Mucosa of gallbladder (tissue), 1 donor: ENCODE measurements around the gene PFKP. TPM values are rescaled to one million over a fixed set of nuclear protein-coding genes. Genes with fewer than 3 reads are reported as not detected.

Source experiments
- total RNA-seq: library from RNA; stranded (reverse); gene quantifications from one replicate; pipeline ENCODE4 v1.2.1, GENCODE V29; 2021
- donor health status: DM: no; HTN: no; CAD: no.

Gene PFKP
- total RNA-seq, 1 donor from 2014 or later, result 109 TPM

Other genes with a start within 250 kb of the PFKP start
- 48.5 TPM for gene PITRM1, start 105.2 kb downstream of the PFKP start, total RNA-seq